HFF-Myc (cell line): ENCODE results near the gene MYL5.
"Not testable (repeated sequence)": the region's sequence is repeated elsewhere in the genome, so short reads cannot be mapped to it uniquely, and the experiment has no call there.

ENCODE experiments used
- DNase-seq: peaks from one replicate; pipeline ENCODE4 v3.0.0-alpha.2; 2011; ENCODE audit warnings: low read depth; ENCODE audit errors: extremely low read depth
- H3K4me3 ChIP-seq: replicated peaks from 2 replicates; pipeline ENCODE4 v1.5.1; 2011; ENCODE audit warnings: low read depth, mild to moderate bottlenecking, control low read depth, low read length
- TF ChIP-seq, protein P1 (sequence below): IDR thresholded peaks from 2 replicates; pipeline ENCODE4 v1.5.1; 2012; ENCODE audit warnings: mild to moderate bottlenecking, low read depth, low read length, control low read depth; ENCODE audit errors: missing control alignments

MYL5 gene

DNA sequence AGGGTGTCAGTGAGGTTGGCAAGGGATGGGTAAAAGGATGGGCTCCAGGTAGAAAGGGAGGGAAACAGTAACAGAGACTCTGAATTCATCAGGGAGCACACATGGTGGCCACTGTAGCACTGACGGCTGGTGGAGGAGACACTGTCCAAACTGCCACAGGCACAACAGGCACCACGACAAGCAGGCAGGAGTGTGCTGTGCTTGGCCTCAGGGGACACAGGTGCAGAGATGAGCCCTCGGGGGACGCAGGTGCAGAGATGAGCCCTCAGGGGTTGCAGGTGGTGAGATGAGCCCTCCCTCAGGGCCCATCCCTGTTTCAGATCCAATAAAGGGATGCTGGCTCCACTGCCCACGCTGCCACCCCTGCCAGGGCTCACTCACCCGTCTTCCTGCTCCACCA is 41.4 kb upstream of the MYL5 start:
- no peak for DNase-seq
- TF ChIP-seq, protein P1, sequence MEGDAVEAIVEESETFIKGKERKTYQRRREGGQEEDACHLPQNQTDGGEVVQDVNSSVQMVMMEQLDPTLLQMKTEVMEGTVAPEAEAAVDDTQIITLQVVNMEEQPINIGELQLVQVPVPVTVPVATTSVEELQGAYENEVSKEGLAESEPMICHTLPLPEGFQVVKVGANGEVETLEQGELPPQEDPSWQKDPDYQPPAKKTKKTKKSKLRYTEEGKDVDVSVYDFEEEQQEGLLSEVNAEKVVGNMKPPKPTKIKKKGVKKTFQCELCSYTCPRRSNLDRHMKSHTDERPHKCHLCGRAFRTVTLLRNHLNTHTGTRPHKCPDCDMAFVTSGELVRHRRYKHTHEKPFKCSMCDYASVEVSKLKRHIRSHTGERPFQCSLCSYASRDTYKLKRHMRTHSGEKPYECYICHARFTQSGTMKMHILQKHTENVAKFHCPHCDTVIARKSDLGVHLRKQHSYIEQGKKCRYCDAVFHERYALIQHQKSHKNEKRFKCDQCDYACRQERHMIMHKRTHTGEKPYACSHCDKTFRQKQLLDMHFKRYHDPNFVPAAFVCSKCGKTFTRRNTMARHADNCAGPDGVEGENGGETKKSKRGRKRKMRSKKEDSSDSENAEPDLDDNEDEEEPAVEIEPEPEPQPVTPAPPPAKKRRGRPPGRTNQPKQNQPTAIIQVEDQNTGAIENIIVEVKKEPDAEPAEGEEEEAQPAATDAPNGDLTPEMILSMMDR = no peak
- no peak overlapping the region for H3K4me3 ChIP-seq

DNA sequence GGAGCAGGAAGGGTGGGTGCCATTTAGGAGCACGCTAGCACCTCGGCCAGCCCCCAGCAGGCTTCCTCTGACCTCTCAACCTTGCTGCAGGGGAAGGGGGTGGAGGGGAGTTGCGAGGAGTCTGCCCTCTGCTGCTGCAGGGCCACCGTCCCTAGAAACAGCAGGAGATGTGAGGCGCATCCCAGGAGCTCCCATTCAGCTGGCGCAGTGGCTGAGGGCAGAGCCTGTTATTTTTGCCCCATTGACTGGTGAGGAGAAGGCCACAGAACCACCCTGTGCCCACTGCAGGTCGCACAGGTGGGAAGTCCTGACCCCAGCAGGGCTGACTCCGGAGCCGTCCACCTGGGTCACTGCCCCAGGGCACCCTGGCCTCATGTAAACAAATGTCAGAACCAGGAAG is 40.9 kb upstream of the MYL5 start:
- TF ChIP-seq, protein P1 = no peak

DNA sequence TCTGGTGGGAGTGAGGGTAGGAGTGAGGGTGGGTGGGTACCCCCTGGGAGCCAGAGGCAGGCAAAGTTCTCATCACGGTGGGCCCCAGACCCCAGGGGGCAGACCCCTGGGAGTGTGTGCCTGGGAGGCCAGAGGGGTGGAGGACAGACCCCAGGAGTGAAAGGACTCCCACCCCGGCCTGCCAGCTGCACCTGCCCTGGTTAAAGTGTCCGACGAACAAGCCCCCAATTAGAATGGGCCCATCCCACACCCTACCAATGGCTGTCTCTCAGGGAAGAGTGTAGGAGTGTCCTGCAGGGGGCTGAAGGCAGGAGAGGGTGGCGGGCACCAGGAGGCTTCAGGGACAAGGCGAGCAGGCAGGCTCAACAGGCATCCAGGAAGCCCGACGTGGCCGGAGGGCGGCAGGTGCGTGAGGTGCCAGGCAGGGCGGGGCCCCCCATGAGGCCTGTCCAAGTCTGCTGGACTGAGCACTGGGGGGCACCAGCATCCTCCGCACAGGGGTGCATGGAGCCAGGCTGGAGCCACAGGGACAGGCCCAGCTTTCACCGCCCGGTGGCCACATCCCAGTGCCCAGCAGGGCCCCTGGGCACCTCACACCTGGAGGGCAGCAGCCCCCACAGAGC is 40.3 kb upstream of the MYL5 start:
- no peak for DNase-seq
- H3K4me3 ChIP-seq = no peak overlapping the region
- TF ChIP-seq, protein P1 = no peak

More for the DNA sequence above, 40.9 kb upstream of the MYL5 start:
- DNase-seq = no peak
- no peak overlapping the region for H3K4me3 ChIP-seq

DNA sequence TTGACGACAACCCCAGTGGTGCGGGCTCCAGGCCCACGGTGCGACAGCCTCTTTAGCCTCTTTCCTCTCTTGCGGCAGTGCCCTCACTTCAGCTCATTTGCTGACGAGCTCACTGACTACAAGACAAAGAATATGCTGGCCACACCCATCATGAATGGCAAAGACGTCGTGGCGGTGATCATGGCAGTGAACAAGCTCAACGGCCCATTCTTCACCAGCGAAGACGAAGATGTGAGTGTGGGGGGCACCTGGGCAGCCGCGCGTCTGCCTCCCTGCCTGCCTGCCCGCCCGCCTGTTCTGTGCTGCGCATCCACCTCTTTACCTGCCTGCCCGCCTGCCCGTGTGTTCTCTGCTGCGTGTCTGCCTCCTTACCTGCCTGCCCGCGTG is 39.8 kb upstream of the MYL5 start:
- no peak for DNase-seq
- TF ChIP-seq, protein P1 = no peak

DNA sequence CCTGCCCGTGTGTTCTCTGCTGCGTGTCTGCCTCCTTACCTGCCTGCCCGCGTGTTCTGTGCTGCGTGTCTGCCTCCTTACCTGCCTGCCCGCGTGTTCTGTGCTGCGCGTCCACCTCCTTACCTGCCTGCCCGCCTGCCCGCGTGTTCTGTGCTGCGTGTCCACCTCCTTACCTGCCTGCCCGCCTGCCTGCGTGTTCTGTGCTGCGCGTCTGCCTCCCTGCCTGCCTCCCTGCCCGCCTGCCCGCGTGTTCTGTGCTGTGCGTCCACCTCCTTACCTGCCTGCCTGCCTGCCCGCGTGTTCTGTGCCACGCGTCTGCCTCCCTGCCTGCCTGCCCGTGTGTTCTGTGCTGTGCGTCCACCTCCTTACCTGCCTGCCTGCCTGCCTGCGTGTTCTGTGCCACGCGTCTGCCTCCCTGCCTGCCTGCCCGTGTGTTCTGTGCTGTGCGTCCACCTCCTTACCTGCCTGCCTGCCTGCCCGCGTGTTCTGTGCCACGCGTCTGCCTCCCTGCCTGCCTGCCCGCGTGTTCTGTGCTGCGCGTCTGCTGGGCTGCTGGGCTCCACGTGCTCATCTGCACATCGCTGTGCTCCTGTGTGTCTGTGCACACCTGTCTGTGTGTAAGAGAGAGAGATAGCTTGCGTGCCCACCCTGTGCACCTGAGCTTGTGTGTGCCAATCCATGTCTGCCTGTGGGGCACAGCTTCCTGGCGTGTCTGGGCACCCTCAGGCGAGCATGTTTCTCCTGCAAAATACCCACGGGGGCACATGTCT is 39.1 kb upstream of the MYL5 start:
- H3K4me3 ChIP-seq, DNase-seq: not testable (repeated sequence)

More for the DNA sequence above, 39.8 kb upstream of the MYL5 start:
- no peak overlapping the region for H3K4me3 ChIP-seq

DNA sequence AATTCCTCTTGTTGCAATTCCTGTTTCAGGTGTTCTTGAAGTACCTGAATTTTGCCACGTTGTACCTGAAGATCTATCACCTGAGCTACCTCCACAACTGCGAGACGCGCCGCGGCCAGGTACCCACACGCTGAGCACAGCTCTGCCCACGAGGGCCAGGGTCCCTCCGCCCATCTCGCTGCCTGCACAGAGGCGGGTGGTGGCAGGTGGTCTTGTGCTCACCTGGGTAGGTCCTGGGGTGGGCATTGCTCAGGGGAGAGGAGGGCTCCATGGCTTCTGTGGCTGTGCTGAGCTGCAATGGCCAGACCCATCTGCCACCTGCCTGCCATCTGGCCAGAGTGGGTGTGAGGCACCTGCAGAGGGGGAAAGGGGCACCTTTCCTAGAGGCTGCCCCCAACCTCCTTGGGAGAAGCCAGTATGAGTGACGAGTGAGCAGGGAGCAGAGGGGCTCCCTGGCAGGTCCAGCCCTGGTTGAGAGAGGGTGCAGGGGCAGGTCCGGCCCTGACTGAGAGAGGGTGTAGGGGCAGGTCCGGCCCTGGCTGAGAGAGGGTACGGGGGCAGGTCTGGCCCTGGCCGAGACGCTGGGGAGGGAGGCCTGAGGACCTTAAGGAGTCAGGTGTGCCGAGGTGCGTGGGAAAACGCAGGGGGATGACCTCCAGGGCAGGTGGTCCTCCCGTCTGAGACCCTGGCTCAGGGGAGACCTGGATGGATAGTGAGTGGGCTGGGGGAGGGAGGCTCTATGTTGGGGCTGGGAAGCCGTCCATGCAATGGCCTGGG is 38.3 kb upstream of the MYL5 start:
- no peak for DNase-seq
- TF ChIP-seq, protein P1 = no peak

DNA sequence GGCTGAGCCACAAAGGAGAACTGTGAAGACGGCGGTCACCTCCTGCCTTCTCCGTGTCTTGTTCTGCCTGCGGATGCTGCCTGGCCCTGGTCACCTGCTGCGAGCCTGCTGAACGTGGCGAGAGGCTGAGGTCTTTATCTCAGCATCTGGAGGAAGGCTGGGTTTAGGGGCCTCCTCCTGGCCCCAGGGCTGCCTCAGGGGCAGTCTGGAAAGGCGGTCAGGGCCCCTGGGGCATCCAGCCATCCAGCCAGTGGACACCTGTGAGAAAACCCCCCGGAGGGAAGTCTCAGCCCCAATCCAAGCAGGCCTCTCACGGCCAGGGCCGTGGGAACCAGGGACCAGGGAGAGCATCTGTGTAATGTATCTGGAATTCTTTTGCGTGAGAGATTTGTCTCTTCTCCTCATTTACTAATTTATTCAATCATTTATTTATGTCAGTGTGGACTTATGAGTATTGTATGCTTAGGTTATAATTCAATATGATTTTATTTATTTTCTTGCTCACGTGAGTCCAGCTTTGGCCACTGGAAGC is 37.6 kb upstream of the MYL5 start:
- DNase-seq = no peak
- H3K4me3 ChIP-seq = no peak overlapping the region
- TF ChIP-seq, protein P1 = no peak

More for the DNA sequence above, 38.3 kb upstream of the MYL5 start:
- no peak overlapping the region for H3K4me3 ChIP-seq
